Trophoblast cell (in vitro differentiated cells and primary cell): ENCODE data around the gene XYLT2.
A peak's percentile ranks its signal among the peaks of the same experiment; 100 is the strongest.

Experiments used
- DNase-seq, 2 donors: peaks; one replicate each; pipeline ENCODE4 v3.0.0-alpha.2; 2016
- H2AFZ ChIP-seq: 2 replicates; pipeline ENCODE4 v1.6.1; 2013; ENCODE audit warnings: low read length, moderate library complexity, mild to moderate bottlenecking; ENCODE audit not compliant: insufficient read depth, poor library complexity
- H2AK5ac ChIP-seq: 2 replicates; pipeline ENCODE4 v1.6.1; 2013; ENCODE audit warnings: mild to moderate bottlenecking, low read length
- H2BK120ac ChIP-seq: 2 replicates; pipeline ENCODE4 v1.6.1; 2013; ENCODE audit warnings: low read length, mild to moderate bottlenecking, moderate library complexity; ENCODE audit not compliant: insufficient read depth, poor library complexity
- H2BK12ac ChIP-seq: 2 replicates; pipeline ENCODE4 v1.6.1; 2013; ENCODE audit warnings: mild to moderate bottlenecking, low read length, moderate library complexity
- H2BK5ac ChIP-seq: 2 replicates; pipeline ENCODE4 v1.6.1; 2013; ENCODE audit warnings: low read length, low read depth, moderate library complexity, mild to moderate bottlenecking; ENCODE audit not compliant: poor library complexity
- H3K14ac ChIP-seq: 2 replicates; pipeline ENCODE4 v1.6.1; 2013; ENCODE audit warnings: mild to moderate bottlenecking, low read length
- H3K18ac ChIP-seq: 2 replicates; pipeline ENCODE4 v1.6.1; 2013; ENCODE audit warnings: mild to moderate bottlenecking, low read length
- H3K23ac ChIP-seq: 2 replicates; pipeline ENCODE4 v1.6.1; 2013; ENCODE audit warnings: low read length
- H3K27ac ChIP-seq: 2 replicates; pipeline ENCODE4 v1.5.1; 2013; ENCODE audit warnings: low read depth, mild to moderate bottlenecking, inconsistent platforms, low read length, moderate library complexity
- H3K27me3 ChIP-seq: 2 replicates; pipeline ENCODE4 v1.6.1; 2013; ENCODE audit warnings: inconsistent platforms, mild to moderate bottlenecking, low read length, moderate library complexity; ENCODE audit not compliant: insufficient read depth
- H3K36me3 ChIP-seq, 2 experiments: 1 replicate in 1 of 2; 2 replicates in 1 of 2; pipeline ENCODE4 v1.6.1; 2013; ENCODE audit warnings: low read length in 2 of 2, mild to moderate bottlenecking in 2 of 2, moderate library complexity in 1 of 2; ENCODE audit not compliant: insufficient read depth in 2 of 2, control insufficient read depth in 1 of 2
- H3K4ac ChIP-seq: 2 replicates; pipeline ENCODE4 v1.6.1; 2013; ENCODE audit warnings: low read depth, mild to moderate bottlenecking, low read length, moderate library complexity
- H3K4me1 ChIP-seq, 2 experiments: 1 replicate in 1 of 2; 2 replicates in 1 of 2; pipeline ENCODE4 v1.6.1; 2013; ENCODE audit warnings: low read length in 2 of 2, mild to moderate bottlenecking in 2 of 2, moderate library complexity in 1 of 2; ENCODE audit not compliant: insufficient read depth in 2 of 2, control insufficient read depth in 1 of 2
- H3K4me2 ChIP-seq: 2 replicates; pipeline ENCODE4 v1.6.1; 2013; ENCODE audit warnings: inconsistent platforms, mild to moderate bottlenecking, low read length, moderate library complexity
- H3K4me3 ChIP-seq: 2 replicates; pipeline ENCODE4 v1.5.1; 2013; ENCODE audit warnings: mild to moderate bottlenecking, low read depth, low read length, inconsistent platforms
- H3K79me1 ChIP-seq: one replicate; pipeline ENCODE4 v1.6.1; 2013; ENCODE audit warnings: low read length
- H3K79me2 ChIP-seq: 2 replicates; pipeline ENCODE4 v1.6.1; 2013; ENCODE audit warnings: low read length, mild to moderate bottlenecking; ENCODE audit not compliant: control insufficient read depth, insufficient read depth, poor library complexity
- H3K9ac ChIP-seq: 2 replicates; pipeline ENCODE4 v1.6.1; 2013; ENCODE audit warnings: mild to moderate bottlenecking, low read length
- H3K9me3 ChIP-seq: 2 replicates; pipeline ENCODE4 v1.6.1; 2013; ENCODE audit warnings: low read depth, mild to moderate bottlenecking, control low read depth, inconsistent platforms, low read length; ENCODE audit not compliant: insufficient read depth
- H4K12ac ChIP-seq: 2 replicates; pipeline ENCODE4 v1.6.1; 2013; ENCODE audit warnings: low read depth, mild to moderate bottlenecking, low read length, moderate library complexity
- H4K8ac ChIP-seq: 2 replicates; pipeline ENCODE4 v1.6.1; 2013; ENCODE audit warnings: low read depth, mild to moderate bottlenecking, low read length, moderate library complexity
- H4K91ac ChIP-seq: one replicate; pipeline ENCODE4 v1.6.1; 2013; ENCODE audit warnings: low read depth, mild to moderate bottlenecking, low read length, moderate library complexity
- WGBS: extraction: QIAGEN DNeasy Blood & Tissue Kit; methylation state at CpG from one replicate; pipeline ENCODE4 v1.1.7; 2013; ENCODE audit warnings: missing lambda C conversion rate; ENCODE audit not compliant: insufficient read length, insufficient coverage; ENCODE audit errors: extremely low coverage; 5-methylcytosine and 5-hydroxymethylcytosine counted together

The XYLT2 gene

GRCh38 chr17:50379351-50380132 is 33.6 kb downstream of the XYLT2 start:
- Histone ChIP-seq H3K4me1 (no peaks in the 10 kb centered on the region), H4K12ac (no peak overlapping the region), H3K79me2 (no peaks in the 10 kb centered on the region), H3K9me3 (no peaks in the 10 kb centered on the region), H2BK120ac (no peak overlapping the region), H3K23ac (no peak overlapping the region), H2AFZ (no peak overlapping the region), H3K14ac (no peak overlapping the region), H3K4me2 (no peak overlapping the region), H3K27ac (no peak overlapping the region), H2AK5ac (no peak overlapping the region), H3K4ac (no peak overlapping the region), H3K27me3 (no peaks in the 10 kb centered on the region), H4K8ac (no peak overlapping the region), H2BK5ac (no peak overlapping the region), H3K36me3 (peaks cover 32 to 53% of the 10 kb centered on the region in 2 experiments), H2BK12ac (no peak overlapping the region), H3K9ac (no peak overlapping the region), H3K18ac (no peak overlapping the region), H3K79me1 (no peaks in the 10 kb centered on the region), H4K91ac (no peak overlapping the region), H3K4me3 (no peak overlapping the region)
- DNase-seq = peak in 1 of 2 donors; percentile 2
- whole genome bisulfite sequencing = no CpG with 5 or more reads among the region's 6 CpGs

- Histone ChIP-seq H4K8ac (no peak overlapping the region), H3K14ac (no peak overlapping the region), H3K9ac (no peak overlapping the region)
Observed at GRCh38 chr17:50380369-50381259, 34.7 kb downstream of the XYLT2 start.

GRCh38 chr17:50381260-50381815 is 35.4 kb downstream of the XYLT2 start:
- Histone ChIP-seq H4K91ac (no peak overlapping the region), H3K14ac (no peak overlapping the region), H3K4me3 (no peak overlapping the region), H2AFZ (no peak overlapping the region), H2BK12ac (no peak overlapping the region), H3K27ac (no peak overlapping the region), H2AK5ac (no peak overlapping the region), H3K79me1 (no peaks in the 10 kb centered on the region), H3K23ac (no peak overlapping the region), H3K18ac (no peak overlapping the region), H4K8ac (no peak overlapping the region), H3K4ac (no peak overlapping the region), H3K27me3 (no peaks in the 10 kb centered on the region), H4K12ac (no peak overlapping the region), H3K79me2 (no peaks in the 10 kb centered on the region), H3K4me1 (no peaks in the 10 kb centered on the region), H3K9me3 (no peaks in the 10 kb centered on the region), H2BK120ac (no peak overlapping the region), H3K4me2 (no peak overlapping the region), H3K36me3 (peaks cover 39 to 65% of the 10 kb centered on the region in 2 experiments), H2BK5ac (no peak overlapping the region), H3K9ac (no peak overlapping the region)
- no CpG with 5 or more reads among the region's 7 CpGs for whole genome bisulfite sequencing
- peak in 1 of 2 donors; percentile 2 for DNase-seq

More at GRCh38 chr17:50380369-50381259, 34.7 kb downstream of the XYLT2 start:
- Histone ChIP-seq H3K4me3 (no peak overlapping the region), H4K91ac (no peak overlapping the region), H4K12ac (no peak overlapping the region), H2AFZ (no peak overlapping the region), H3K23ac (no peak overlapping the region), H2BK5ac (no peak overlapping the region), H3K27me3 (no peaks in the 10 kb centered on the region), H3K36me3 (peaks cover 38 to 62% of the 10 kb centered on the region in 2 experiments), H3K9me3 (no peaks in the 10 kb centered on the region), H3K18ac (no peak overlapping the region), H2BK12ac (no peak overlapping the region), H3K79me1 (no peaks in the 10 kb centered on the region), H3K4me2 (no peak overlapping the region), H3K4me1 (no peaks in the 10 kb centered on the region), H2BK120ac (no peak overlapping the region), H2AK5ac (no peak overlapping the region), H3K4ac (no peak overlapping the region), H3K27ac (no peak overlapping the region), H3K79me2 (no peaks in the 10 kb centered on the region)
- no CpG with 5 or more reads among the region's 13 CpGs for WGBS
- DNase-seq = peak in 1 of 2 donors; percentile 5

- Histone ChIP-seq H4K91ac (no peak overlapping the region), H4K8ac (no peak overlapping the region), H2AK5ac (no peak overlapping the region), H2AFZ (no peak overlapping the region), H3K14ac (no peak overlapping the region), H3K23ac (no peak overlapping the region), H3K18ac (no peak overlapping the region), H3K79me1 (no peaks in the 10 kb centered on the region), H3K4ac (no peak overlapping the region), H3K79me2 (no peaks in the 10 kb centered on the region), H3K36me3 (peaks cover 44 to 70% of the 10 kb centered on the region in 2 experiments), H3K4me3 (no peak overlapping the region), H3K4me1 (no peaks in the 10 kb centered on the region), H3K9me3 (no peaks in the 10 kb centered on the region), H2BK5ac (no peak overlapping the region), H3K9ac (no peak overlapping the region), H3K4me2 (no peak overlapping the region), H3K27me3 (no peaks in the 10 kb centered on the region), H3K27ac (no peak overlapping the region), H2BK12ac (no peak overlapping the region), H2BK120ac (no peak overlapping the region), H4K12ac (no peak overlapping the region)
- DNase-seq = no peak
- no CpG with 5 or more reads among the region's 3 CpGs for WGBS
Observed at GRCh38 chr17:50381920-50382319, 36.0 kb downstream of the XYLT2 start.
